GM18499 (cell line): Measurements from ENCODE around the gene HES1.
"Not testable (repeated sequence)": the region's sequence is repeated elsewhere in the genome, so short reads cannot be mapped to it uniquely, and the experiment has no call there.

ENCODE experiments used
- ATAC-seq: cut with Tn5 transposase; IDR thresholded peaks from one replicate; pipeline ENCODE4 v1.9.1; 2021; ENCODE audit warnings: moderate number of reproducible peaks; ENCODE audit not compliant: insufficient read depth, unreplicated experiment

The HES1 gene, protein sequence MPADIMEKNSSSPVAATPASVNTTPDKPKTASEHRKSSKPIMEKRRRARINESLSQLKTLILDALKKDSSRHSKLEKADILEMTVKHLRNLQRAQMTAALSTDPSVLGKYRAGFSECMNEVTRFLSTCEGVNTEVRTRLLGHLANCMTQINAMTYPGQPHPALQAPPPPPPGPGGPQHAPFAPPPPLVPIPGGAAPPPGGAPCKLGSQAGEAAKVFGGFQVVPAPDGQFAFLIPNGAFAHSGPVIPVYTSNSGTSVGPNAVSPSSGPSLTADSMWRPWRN

DNA sequence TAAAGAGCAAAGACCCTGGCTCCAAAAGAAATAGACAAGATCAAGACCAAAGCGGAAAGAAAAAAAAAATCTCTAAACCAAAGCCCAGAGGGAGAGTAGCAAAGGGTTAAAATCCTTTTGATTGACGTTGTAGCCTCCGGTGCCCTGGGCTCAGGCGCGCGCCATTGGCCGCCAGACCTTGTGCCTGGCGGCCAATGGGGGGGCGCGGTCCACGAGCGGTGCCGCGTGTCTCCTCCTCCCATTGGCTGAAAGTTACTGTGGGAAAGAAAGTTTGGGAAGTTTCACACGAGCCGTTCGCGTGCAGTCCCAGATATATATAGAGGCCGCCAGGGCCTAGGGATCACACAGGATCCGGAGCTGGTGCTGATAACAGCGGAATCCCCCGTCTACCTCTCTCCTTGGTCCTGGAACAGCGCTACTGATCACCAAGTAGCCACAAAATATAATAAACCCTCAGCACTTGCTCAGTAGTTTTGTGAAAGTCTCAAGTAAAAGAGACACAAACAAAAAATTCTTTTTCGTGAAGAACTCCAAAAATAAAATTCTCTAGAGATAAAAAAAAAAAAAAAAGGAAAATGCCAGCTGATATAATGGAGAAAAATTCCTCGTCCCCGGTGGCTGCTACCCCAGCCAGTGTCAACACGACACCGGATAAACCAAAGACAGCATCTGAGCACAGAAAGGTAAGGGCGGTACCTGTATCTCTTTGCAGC lies at the start of gene HES1:
HES1 (plus strand) TSS at position 343 of the 713 bp plus-strand sequence; CDS start at position 576, 233 bp downstream.
- no peak for ATAC-seq

DNA sequence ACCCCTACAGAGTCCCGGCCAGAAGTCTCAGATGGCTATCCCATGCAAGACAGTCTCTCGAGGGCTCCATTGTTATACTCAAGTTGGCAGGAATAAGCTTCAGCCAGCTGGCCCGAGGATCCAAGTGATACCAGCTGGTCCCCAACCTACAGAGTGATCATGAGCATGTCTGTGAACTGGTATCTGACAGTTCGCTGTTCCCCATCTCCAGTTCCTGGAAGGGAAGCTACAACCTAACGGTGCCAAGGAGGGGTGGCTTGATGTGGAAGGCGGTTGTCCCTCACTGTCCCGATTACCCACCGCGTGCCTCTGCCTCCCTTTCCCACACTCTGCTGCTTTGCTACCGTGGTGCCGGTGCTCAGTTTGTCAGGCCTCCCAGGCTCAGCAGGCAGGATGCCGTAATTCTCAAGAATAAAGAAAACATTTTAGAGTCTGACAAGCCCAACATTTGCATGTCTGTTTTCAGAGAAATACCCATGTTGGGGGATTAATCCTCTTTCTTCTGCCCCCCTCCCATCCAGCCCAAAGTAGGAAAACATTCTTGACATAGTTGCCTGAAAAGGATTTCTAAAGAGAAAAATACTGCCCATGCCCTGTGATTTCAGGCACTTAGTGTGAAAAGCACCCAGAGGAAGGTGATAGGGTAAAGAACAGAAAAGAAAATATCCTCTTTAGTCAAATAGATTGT lies 49.4 kb upstream of the HES1 start:
- ATAC-seq, result no peak

DNA sequence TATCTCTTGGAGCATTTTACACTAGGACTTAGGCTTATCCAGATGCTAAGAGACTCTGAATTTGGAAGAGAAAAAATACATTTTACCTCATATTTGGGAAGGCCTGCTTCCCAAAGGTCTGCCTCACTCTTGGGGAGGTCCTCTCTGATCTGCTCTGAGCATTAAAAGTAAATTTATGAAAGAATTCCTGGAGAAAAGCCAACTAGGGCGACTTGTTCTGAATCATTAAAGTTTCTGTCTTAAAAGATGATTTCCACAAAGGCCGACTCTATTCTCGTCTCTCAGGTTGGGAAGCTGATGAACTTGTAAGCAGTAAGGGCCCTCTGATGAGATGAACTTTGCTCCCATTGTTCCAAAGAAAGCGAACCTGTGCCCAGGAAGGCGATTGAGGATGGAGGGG lies 48.7 kb upstream of the HES1 start:
- ATAC-seq, result no peak

DNA sequence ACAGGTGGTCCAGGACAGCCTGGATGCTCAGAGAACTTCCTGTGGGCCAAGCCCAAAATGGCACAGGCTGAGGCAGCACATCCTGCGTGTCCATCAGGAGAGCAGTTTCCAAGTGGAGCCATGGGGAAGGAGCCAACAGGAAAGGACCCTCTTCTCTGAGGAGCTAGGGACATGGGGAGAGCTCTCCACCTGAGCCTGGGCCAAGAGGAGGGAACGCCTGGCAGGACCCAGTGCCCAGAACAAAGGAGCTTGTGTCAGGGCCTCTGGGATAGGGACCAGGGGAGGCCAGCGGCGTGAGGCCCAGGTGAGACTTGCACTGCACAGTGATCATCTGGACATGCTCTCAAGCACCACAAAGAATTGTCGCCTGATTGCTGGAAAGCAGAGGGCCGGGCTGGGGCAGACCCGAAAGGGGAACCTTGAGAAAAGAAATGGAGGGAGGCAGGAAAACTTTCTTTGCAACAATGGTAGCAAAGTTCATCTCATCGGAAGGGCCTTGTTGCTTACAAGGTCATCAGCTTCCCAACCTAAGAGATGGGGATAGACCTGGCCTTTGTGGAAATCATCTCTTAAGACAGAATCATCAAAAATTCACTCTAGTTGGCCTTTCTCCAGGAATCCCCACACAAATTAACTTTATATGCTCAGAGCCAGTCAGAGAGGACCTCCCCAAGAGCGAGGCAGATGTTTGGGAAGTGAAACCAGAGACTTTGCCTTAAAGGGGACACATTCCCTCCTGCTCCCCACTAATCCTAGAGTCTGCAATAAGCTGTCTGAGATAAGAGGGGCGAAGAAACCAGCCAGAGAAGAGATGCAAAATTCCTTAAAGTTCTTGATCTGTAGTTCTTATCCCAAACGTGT lies 47.7 kb upstream of the HES1 start:
- no peak for ATAC-seq

DNA sequence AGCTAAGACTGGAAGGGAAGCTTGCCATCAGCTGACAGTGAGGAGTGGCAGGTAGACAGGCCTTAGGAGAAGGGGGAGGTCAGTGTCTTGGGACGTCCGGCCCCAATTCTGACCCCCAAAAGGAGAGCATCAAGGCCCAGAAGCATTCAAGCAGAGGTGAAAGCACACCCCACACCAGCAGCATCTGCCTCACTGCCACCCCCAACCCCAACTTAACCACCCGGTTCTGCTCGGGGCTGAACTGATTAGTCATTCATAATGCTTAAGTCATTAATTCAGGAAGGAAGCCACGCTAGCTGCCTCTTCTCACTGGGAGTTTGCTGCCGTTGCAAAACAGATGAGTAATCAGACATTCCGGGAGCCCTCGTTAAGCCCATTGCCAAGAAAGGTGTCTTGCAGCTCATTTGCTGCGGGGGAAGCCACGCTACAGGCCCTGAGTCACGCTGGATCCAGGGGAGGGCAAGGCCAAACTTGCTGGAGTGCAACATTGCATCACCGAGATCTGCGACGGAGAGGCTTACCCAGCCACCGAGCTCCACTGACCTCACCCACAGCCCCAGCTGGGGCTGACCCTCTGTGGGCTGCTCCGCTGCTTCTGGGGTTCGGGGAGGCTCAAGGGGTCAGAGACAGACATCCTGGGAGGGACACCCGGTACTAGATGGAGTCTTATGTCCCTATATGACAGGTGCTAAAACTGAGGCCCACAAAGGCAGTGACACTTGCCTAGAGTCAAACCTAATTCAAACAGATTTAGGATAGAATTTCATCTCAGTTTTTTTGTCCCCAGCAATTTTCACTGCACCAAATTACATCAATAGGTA lies 46.4 kb upstream of the HES1 start:
- no peak for ATAC-seq

DNA sequence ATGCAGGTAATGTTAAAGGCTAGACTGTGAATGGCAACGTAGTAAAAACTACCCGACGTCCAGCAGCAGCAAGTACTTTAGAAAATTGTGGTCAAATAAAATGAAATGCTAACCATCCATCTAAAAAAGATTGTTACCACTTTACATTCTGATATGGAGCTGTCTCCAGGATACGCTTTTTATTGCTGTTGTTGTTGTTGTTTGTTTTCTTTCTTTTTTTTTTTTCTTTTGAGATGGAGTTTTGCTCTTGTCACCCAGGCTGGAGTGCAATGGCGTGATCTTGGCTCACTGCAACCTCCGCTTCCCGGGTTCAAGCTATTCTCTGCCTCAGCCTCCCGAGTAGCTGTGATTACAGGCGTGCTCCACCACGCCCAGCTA lies 45.8 kb upstream of the HES1 start:
- ATAC-seq, result not testable (repeated sequence)

DNA sequence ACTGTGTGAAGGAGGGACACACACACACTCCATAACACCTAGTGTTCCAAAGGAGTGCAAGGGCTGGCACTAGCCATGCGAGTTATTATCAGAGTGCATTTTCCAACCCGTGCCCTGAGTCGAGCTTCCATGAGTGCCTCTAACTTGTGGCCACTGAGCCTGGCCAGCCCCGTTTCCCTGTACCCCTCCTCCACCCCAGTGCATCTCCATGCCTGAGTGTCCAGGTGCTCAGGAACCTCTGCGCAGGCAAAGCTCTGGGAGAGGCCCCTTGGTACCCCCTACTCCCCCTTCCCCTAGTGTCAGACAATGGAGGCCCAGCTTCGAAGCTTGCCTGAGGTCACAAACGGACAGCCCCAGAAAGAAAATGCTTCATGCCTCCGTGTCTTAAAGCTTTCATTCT lies 45.2 kb upstream of the HES1 start:
- ATAC-seq, result no peak

DNA sequence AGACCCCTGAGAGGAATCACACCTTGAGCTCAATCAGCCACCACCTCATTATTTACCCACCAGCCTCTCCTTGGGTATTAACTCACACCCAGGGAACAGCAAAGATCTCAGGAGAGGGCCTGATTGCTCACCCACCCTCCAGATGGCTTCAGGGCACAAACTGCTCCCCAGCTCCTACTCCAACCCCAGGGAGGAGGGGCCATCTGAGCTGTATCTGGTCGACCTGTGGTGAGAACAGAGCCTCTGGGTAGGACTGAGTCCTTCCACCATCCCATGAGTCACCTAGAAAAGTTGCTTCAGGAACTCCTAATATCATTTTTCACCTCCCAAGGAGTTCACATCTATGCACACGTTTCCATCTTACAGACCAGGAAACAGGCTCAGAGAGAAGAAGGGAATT lies 44.8 kb upstream of the HES1 start:
- ATAC-seq, result no peak

DNA sequence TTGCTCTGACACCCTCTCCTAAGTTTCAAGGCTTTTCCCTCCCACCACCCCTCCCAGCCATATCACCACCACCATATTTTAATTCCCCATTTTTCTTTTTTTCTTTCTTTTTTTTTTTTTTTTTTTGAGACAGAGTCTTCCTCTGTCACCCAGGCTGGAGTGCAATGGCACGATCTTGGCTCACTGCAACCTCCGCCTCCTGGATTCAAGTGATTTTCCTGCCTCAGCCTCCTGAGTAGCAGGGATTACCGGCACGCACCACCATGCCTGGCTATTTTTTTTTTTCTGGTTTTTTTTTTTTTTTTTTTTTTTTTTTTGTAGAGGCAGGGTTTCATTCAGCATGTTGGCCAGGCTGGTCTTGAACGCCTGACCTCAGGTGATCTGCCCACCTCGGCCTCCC lies 44.1 kb upstream of the HES1 start:
- ATAC-seq, result not testable (repeated sequence)

DNA sequence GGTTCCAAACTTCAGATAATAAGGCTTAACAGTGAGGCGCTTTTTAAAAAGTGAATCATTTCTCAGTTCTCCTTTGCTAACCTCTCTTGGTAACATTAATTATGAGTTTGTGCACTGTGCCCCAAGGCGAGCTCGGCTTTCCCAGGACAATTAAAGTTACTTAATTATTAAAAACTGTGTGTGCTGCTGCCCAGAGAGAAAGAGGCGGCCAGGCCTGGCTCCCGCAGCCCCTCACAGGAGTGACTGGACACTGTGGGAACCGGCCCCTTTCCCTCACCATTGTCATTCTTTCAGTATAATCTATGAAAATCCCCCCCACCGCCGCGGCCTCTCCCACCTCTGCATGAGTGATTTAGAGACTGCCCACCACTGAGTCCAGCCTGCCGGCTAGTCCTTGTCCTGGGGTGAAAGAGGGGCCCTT lies 43.1 kb upstream of the HES1 start:
- ATAC-seq, result no peak

DNA sequence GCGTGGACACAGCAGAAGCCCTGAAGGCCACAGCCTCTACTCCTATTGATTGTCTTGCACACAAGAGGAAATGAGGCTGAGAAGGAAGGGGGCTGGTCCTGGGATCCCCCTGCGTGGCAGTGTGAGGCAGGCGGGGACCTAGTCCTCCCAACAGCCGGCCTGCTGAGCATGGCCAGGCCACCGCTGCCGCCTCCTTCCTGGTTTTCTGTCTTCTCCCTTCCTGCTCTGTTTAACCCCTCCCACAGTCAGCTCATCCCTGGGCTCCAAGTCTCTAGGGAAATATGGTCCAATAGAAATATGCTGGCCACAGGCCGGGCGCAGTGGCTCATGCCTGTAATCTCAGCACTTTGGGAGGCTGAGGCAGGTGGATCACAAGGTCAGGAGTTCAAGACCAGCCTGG lies 42.1 kb upstream of the HES1 start:
- ATAC-seq, result no peak

DNA sequence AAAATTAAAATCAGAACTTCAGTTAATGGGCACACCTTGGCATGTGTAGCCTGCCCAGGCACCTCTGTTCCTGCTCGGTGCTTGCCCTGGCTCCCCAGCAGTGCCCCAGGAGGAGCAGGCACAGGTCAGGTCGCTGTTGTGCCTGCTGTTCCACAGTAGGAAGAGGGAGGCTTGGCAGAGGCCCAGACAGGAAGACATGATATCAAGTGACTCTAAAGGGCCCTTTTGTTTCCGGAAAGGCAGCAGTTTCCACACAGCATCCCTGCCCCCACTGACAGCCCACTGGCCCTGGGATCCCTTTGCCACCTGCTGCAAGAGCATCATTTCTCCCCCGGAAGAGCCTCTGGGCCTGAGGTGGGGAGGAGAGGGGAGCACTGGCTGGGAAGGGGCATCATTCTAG lies 40.5 kb upstream of the HES1 start:
- no peak for ATAC-seq

DNA sequence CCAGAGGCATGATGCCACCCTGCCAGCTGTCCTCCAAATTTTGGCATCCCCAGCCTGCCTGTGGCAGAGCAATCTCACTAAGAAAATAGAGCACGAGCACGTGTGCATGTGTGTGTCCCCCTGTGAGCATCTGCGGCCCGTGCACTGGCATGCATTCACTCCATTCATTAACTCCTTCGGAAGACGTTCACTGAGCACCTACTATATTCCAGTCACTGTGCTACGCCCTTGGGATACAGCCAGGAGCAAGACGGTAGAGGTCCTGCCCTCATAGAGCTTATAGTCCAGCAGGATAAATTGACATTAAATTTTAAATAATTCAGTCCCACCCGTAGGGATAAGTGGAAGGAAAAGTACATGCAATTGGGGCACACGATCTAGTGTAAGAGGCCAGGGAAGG lies 40.0 kb upstream of the HES1 start:
- ATAC-seq, result no peak

DNA sequence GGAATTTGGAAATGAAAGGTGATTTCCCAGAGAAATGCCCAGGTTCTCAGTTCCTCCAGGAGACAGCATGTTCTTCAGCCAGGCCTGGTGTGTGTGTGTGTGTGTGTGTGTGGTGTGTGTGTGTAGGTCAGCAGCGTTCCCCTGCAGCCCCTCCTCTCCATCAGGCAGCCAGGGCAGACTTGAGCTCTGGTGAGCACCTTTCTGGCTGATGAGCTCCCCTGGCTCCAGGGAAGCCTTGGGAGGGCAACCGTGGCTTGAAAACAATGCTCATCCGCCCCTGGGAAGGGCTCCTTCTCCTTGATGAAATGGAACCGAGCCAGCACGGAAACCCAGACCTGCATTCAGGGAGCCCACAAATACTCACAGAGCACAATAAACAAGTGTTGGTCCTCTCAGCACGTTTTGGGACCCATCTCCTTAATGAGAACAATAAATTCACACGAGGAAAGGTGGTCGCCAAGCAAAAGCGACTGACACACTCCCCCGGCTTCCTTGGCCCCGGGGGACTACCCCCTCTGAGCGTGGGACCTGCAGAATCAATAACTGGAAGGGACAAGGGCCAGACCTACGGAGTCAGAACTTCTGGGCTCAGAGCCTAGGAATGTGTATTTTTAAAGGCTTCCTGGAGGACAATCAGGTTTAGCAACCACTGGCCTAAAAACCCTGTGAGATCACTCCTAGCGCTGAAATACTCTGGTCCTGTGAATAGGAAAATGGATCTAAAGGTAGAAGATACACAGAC lies 38.6 kb upstream of the HES1 start:
- ATAC-seq, result no peak

DNA sequence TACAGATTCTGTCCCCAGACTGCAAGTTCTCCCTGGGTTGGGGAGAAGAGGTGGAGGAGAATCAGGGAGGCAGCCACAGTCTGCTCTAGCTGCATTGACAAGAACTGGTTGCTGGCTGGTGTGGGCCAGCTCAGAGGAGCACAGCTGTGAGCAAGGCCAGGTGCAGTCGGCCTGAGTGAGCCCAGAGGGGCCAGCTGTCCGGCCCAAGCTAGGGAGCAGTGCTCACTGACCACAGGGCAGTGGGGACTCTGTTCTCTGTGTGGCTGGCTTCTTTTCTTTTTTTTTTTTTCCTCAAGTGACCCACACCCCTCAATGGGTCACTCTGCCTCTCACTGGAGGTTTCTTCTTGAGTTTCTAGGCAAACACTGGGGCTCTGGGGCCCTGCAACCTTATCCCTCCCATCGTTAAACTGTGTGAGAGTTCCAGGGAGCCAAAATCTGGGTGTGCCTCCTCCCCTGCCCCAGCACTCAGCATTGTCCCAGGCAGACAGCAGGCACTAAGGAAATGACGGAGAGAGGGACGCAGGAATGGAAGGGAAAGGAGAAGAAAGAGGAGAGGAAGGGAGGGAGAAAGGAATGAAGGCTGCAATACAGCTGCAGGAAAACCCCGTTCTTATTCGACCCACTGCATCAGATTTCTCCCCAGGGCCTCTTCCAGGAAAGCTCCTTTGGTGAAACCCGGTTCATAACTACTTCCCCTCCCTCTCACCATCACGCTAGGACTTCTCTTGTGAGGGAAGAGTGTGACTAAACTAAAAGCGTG lies 37.7 kb upstream of the HES1 start:
- ATAC-seq, result no peak

DNA sequence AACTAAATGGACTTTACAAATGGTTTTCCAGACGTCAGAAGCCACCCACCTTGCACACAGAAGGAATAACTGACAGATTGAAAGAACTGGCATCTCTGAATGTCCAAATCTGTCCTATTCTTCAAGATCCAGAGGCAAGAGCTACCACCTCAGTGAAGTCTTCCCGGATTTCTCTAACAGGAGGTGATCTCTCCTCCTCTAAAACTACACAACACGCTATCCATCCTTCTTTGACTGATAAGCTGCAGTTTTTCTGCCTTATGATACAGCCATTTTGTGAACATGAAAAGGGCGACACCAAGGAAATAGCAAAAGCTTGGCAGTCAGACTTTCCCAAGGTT lies 37.1 kb upstream of the HES1 start:
- no peak for ATAC-seq

DNA sequence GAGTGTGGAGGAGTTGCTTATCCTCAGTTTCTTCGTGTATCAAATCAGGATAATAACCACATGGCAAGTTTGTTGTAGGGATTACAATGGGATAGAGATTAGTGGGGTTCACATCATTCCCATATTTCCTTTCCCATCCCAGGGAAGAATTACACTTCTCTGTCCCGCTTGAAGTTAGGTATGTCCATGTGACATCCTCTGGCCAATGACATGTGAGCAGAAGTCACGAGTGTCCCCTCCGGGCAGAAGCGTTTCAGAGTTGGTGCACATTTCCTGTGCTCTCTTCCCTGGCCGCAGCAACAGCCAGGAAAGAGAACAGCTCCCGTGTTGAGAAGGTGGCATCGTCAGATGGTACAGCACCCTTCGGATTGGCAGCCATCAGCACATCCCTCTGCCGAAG lies 36.7 kb upstream of the HES1 start:
- ATAC-seq, result no peak

DNA sequence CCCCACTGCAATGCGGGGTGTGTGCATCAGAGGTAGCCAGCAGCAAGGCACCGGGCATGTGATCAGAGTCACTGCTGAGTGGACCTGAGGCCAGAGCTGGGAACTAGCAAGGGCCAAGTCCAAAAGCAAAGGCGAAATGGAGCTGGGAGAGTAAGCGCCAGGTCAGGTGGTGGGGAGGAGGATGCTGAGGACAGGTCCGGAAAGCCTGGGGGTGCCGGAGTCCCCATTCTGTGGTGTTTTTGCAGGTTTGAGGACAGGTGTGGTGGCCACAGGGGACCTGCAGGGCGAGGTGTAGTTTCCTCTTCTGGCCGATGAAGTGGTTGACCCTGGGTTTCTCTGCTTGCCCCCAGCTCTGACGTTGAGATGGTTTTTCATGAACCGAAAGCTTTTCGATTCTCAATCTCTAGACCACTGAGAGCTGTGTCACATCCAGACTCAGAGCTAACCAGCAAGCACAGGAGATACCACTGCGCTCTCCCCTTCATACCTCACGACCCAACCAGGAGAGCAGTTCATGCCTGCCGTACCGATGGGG lies 35.0 kb upstream of the HES1 start:
- ATAC-seq, result peak; percentile 41
